NB4 (cell line): ENCODE results near the gene PROZ.

Experiments used
- DNase-seq: peaks from one replicate; pipeline ENCODE4 v3.0.0; 2010; ENCODE audit warnings: low read depth
- H3K4me3 ChIP-seq: one replicate; pipeline ENCODE4 v1.5.1; 2011; ENCODE audit warnings: mild to moderate bottlenecking, low read depth, low read length, moderate library complexity
- MYC ChIP-seq: IDR thresholded peaks from 2 replicates; pipeline ENCODE4 v1.6.1; 2011; ENCODE audit warnings: low read depth, low read length
- POLR2A ChIP-seq: IDR thresholded peaks from 2 replicates; pipeline ENCODE4 v1.6.1; 2011; ENCODE audit warnings: mild to moderate bottlenecking; ENCODE audit not compliant: insufficient read length; ENCODE audit errors: extremely low read depth
- TF ChIP-seq, protein P1 (sequence below): IDR thresholded peaks from 2 replicates; pipeline ENCODE4 v1.6.1; 2011; ENCODE audit warnings: low read depth, low read length
- TF ChIP-seq, protein P2 (sequence below): IDR thresholded peaks from one replicate; pipeline ENCODE4 v1.5.1; 2012; ENCODE audit warnings: low read depth, low read length

Gene PROZ

DNA sequence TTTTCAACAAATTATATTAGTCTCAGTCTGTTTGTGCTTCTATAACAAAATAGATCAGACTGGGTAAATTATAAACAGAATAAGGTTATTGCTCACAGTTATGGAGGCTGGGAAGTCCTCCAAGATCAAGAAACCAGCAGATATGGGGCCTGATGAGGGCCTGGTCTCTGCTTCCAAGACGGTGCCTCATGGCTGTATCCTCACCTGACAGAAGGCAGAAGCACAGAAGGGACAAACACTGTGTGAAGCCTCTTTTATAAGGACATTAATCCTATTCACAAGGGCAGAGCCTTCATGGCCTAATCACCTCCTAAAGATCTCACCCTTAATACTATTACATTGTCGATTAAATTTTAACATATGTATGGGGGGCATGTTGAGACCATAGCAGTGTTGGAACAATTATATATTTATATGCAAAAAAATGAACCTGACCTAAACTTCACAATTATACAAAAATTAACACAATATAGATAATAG, 23.1 kb upstream of the PROZ start:
- no peak overlapping the region for H3K4me3 ChIP-seq
- TF ChIP-seq, protein P1, sequence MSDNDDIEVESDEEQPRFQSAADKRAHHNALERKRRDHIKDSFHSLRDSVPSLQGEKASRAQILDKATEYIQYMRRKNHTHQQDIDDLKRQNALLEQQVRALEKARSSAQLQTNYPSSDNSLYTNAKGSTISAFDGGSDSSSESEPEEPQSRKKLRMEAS, result no peak
- no peak for TF ChIP-seq POLR2A
- no peak for TF ChIP-seq MYC
- TF ChIP-seq, protein P2, sequence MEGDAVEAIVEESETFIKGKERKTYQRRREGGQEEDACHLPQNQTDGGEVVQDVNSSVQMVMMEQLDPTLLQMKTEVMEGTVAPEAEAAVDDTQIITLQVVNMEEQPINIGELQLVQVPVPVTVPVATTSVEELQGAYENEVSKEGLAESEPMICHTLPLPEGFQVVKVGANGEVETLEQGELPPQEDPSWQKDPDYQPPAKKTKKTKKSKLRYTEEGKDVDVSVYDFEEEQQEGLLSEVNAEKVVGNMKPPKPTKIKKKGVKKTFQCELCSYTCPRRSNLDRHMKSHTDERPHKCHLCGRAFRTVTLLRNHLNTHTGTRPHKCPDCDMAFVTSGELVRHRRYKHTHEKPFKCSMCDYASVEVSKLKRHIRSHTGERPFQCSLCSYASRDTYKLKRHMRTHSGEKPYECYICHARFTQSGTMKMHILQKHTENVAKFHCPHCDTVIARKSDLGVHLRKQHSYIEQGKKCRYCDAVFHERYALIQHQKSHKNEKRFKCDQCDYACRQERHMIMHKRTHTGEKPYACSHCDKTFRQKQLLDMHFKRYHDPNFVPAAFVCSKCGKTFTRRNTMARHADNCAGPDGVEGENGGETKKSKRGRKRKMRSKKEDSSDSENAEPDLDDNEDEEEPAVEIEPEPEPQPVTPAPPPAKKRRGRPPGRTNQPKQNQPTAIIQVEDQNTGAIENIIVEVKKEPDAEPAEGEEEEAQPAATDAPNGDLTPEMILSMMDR, result no peak
- no peak for DNase-seq

DNA sequence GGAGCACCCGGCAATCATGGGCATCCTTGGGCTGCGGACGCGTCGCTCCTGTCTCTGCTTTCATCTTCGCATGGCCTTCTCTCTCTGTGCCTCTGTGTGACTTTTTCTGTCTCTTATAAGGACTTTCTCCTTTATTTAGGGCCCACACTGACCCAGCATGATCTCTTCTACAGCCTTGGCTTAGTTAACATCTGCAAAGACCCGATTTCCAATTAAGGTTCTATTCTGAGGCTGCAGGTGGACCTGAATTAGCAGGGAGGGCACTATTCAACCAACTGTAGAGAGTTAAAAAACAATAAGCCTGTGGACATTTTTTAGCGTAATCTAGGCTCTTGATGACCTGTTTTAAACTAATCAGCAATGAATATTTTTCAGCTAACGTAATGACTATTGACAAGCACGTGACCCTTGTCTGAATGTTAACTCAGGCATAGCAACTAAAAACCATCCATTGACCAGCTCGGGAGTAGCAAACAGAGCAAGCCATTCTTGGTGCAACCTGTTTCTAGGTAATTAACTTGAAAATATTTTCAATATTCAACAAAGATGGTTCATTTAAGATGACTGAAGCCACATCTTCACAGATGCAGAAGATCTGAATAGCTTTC, 20.7 kb upstream of the PROZ start:
- no peak for DNase-seq
- TF ChIP-seq, protein P1, result no peak
- TF ChIP-seq POLR2A (no peak), MYC (no peak)
- TF ChIP-seq, protein P2, result no peak
- H3K4me3 ChIP-seq, result no peak overlapping the region

DNA sequence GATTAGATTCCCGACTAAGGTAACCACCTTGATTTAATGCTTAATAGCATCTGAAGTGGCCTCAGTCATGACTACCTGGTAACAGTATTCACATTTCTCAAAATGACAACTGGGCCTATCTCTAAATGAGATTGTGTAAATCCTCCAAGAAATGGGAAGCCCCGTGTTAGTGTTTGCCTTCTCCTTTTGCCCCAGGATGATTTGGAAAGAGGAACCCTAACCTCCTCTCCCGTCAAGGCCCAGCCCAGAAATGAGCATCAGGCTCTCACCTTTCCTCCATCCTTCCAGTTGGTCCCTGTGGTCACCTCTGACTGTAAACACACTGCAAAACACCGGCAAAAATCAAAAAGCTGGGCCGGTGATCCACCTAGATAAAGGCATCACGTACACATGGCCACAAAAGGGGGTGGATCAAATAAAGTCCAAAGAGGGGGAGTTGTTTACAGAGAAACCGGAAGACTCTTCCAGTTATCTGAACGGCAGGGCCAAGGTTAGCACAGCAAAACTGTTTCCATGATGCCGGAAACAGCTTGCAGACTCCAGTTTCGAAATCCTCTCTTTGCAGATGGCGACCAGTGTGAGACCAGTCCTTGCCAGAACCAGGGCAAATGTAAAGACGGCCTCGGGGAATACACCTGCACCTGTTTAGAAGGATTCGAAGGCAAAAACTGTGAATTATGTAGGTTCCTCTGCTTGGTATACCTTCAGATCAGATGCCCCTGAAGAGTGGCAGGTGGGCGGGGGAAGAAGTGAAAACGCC, 19.5 kb upstream of the PROZ start:
- TF ChIP-seq POLR2A, result no peak
- no peak overlapping the region for H3K4me3 ChIP-seq
- peak; percentile 42 for DNase-seq

DNA sequence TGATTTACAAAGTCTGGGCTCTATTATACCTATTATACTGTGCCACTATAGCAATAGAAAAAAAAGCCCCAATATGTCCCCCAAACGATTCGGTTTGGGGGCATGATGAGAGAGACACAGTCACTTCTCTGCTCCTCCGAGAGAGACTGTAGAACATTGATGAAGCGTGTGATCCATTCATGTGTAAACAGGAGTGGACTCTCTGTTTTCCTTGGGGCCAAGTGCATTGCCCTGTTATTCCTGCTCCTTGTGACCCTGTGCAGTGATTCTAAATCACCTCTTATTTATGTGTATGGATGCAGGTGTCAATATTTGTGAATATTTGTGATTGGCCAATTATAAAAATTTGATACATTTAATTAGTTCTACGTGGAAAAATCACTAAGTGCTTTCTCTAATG, 18.9 kb upstream of the PROZ start:
- DNase-seq, result no peak
- no peak overlapping the region for H3K4me3 ChIP-seq
- TF ChIP-seq, protein P2, result no peak
- TF ChIP-seq MYC (no peak), POLR2A (no peak)
- TF ChIP-seq, protein P1, result no peak

DNA sequence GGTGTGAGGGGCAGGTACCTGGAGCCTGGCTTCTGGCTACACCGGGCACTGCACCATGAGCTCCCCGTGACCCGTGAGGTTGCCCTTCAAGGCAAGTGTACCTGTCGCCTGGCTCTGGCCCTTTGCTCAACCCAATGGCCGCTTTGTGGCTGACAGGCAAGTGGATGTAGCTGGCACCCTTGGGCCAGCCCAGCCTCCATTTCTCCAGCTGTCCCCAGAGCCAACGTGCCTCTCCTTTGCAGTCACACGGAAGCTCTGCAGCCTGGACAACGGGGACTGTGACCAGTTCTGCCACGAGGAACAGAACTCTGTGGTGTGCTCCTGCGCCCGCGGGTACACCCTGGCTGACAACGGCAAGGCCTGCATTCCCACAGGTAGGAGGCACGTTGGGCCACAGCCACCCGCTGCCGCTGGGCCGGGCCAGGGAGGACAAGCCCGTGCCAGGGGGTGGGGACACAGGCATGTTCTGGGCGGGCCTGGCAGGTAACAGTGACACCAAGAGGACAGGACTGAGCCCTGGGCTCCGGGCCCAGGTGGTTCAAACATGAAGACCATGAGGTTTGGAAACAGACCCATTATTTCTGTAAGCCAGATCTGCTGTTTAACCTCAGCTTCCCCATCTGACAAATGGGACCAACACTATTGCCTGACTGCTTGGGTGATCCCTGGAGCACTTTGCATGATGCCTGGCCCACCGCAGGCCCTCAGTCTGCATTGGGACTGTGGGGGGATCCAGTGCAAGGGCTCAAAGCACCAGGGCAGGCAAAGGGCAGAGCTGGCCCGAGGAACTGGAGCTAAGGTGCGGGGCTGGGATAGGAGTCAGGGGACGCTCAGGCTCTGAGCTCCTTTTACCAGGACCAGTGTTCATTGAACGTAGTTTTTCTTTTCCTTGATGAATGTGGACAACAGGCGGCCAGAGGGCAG, 17.5 kb upstream of the PROZ start:
- TF ChIP-seq, protein P1, result no peak
- TF ChIP-seq POLR2A (no peak), MYC (no peak)
- TF ChIP-seq, protein P2, result no peak
- H3K4me3 ChIP-seq, result no peak overlapping the region
- DNase-seq, result no peak

DNA sequence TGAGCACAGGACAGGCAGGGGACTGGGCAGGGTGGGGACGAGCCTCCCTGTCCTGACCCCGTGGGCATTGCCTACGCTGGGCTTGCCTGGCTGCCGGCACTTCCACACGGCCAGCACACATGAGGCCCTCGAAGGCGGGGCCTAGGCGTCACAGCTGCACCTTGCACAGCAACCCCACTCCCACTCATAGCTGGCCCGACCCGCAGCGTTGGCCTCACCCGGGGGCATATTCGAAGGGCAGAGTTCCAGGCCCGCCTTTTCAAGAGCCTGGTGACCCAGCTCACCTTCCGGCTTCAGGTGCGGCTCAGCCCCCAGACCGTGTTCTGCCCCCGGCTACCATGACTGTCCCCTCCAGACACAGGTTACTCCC, 16.9 kb upstream of the PROZ start:
- H3K4me3 ChIP-seq, result no peak overlapping the region
- no peak for DNase-seq
- TF ChIP-seq POLR2A (no peak), MYC (no peak)
- TF ChIP-seq, protein P1, result no peak
- TF ChIP-seq, protein P2, result no peak
